IPS DF 4.7 (cell line): Measurements from ENCODE around the gene ADCY4.

Source experiments
- DNase-seq: peaks from one replicate; pipeline ENCODE4 v3.0.0-alpha.2; 2013; ENCODE audit warnings: low spot score; ENCODE audit errors: extremely low read depth

ADCY4 gene

GRCh38 chr14:24278424-24278823 is 56.4 kb downstream of the ADCY4 start:
- no peak for DNase-seq

- no peak for DNase-seq
Observed at GRCh38 chr14:24277606-24278321, 57.1 kb downstream of the ADCY4 start.

DNA sequence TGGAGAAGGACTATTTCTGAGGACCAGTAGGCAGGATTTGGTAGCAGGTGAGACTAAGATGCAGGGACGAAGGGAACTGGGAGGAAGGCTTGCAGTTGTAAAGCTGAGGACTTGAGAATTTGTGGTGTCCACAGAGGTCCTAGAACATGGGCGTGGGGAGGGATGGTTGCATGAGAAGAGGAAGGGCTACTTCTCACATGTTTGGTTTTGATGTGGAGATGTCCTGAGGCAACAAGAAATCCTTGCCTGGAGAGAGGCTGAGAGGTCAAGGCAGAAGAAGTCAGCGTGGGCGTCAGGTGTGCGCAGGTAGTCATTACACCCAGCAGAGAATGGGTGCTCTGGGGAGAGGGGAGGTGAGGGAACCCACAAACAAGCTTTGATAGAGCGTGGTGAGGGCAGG is 57.8 kb downstream of the ADCY4 start:
- no peak for DNase-seq

- no peak for DNase-seq
Observed at GRCh38 chr14:24274101-24274543, 60.7 kb downstream of the ADCY4 start.

- DNase-seq, result no peak
Observed at GRCh38 chr14:24273422-24273998, 61.4 kb downstream of the ADCY4 start.

- no peak for DNase-seq
Observed at GRCh38 chr14:24272467-24272866, 62.4 kb downstream of the ADCY4 start.

- no peak for DNase-seq
Observed at GRCh38 chr14:24271834-24272263, 63.0 kb downstream of the ADCY4 start.

GRCh38 chr14:24271134-24271833 is 63.6 kb downstream of the ADCY4 start, which contains the start of gene RABGGTA:
Gene RABGGTA, minus strand, starts transcription at chr14:24271597. Its CDS starts 482 bp downstream, at chr14:24271115.
- peak; percentile 62 for DNase-seq

- DNase-seq, result no peak
Observed at GRCh38 chr14:24270537-24271133, 64.2 kb downstream of the ADCY4 start.

DNA sequence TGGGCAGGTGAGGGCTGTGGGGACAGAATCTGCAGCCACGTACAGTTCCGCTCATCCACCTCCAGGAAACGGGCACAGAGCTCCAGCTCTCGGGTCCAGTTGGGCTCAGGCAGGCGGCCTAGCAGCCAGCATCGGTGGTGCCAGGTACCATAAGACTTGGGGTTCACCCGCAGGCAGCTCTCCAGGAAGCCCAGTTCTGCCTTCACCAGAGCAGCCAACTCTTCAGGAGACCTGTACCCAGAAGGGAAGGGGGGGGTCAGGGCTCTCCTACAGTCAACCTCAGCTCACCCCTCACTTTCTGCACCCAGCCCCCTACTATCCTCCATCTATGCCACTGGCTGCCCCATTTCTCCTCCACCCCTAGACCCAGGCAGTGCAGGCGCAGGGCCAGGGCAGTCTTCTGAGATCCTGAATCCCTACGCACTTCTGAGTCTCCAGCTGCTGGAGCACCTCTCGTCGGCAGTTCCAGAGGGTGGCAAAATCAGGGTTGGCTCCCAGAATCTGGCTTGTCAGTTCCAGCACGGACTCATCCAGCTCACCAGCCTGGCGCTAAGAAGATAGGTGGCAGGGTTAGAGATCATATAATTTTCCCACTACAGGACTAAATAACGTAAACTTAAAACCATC is 64.8 kb downstream of the ADCY4 start:
- no peak for DNase-seq

- no peak for DNase-seq
Observed at GRCh38 chr14:24269368-24269767, 65.5 kb downstream of the ADCY4 start.
